SK-N-SH (cell line): ENCODE data around the gene PRAMEF1. TPM values are rescaled to one million over a fixed set of nuclear protein-coding genes. Genes with fewer than 3 reads are reported as not detected.
"Not testable (repeated sequence)": the region's sequence is repeated elsewhere in the genome, so short reads cannot be mapped to it uniquely, and the experiment has no call there.

ENCODE experiments used
- CTCF ChIA-PET: fragments of 300-600, 350-600 bp; formaldehyde crosslinking; extraction: SDS; loops from one replicate; lab custom pipeline; 2021; lab: Yijun Ruan, JAX
- POLR2A ChIA-PET: fragments of 350-600 bp; sonication (Branson Sonifier 250); formaldehyde crosslinking; extraction: SDS; loops from one replicate; lab custom pipeline; 2020; ENCODE audit warnings: antibody characterized with exemption, inconsistent platforms; lab: Yijun Ruan, JAX
- DNase-seq: peaks from one replicate; pipeline ENCODE4 v3.0.0; 2012
- H2AFZ ChIP-seq: fragments of 200-600 bp; sonication (generic); 2 replicates; pipeline ENCODE4 v1.8.1; 2016; ENCODE audit warnings: antibody characterized with exemption, mild to moderate bottlenecking, low read depth
- H3F3A ChIP-seq: fragments of 200-600 bp; sonication (generic); replicated peaks from 2 replicates; pipeline ENCODE3; 2016; ENCODE audit warnings: antibody characterized with exemption, mild to moderate bottlenecking; ENCODE audit not compliant: insufficient read depth
- H3K27ac ChIP-seq, 2 experiments: fragments of 200-500 bp in 1 of 2; fragments of 200-600 bp in 1 of 2; sonication (Bioruptor generic) in 1 of 2; sonication (generic), shearing (Covaris generic) in 1 of 2; 2 replicates each; pipeline versions ENCODE4 v1.5.1 to v1.6.1; 2014 to 2016; ENCODE audit warnings: low read depth in 2 of 2, inconsistent platforms in 1 of 2, low read length in 1 of 2, mild to moderate bottlenecking in 1 of 2, mixed read lengths in 1 of 2
- H3K27me3 ChIP-seq: fragments of 200-600 bp; sonication (generic), shearing (Covaris generic); 2 replicates; pipeline ENCODE4 v1.6.1; 2016; ENCODE audit warnings: mixed run types; ENCODE audit not compliant: insufficient read depth
- H3K36me3 ChIP-seq, 2 experiments: fragments of 200-500 bp in 1 of 2; fragments of 200-600 bp in 1 of 2; sonication (Bioruptor generic) in 1 of 2; sonication (generic) in 1 of 2; replicated peaks in 1 of 2; 2 replicates each; pipeline versions ENCODE3 to v1.5.1; 2014 to 2016; ENCODE audit warnings: low read length in 1 of 2, mild to moderate bottlenecking in 1 of 2; ENCODE audit not compliant: insufficient read depth in 2 of 2, control insufficient read depth in 1 of 2
- H3K4me1 ChIP-seq, 2 experiments: fragments of 200-500 bp in 1 of 2; fragments of 200-600 bp in 1 of 2; sonication (Bioruptor generic) in 1 of 2; sonication (generic), shearing (Covaris generic) in 1 of 2; 2 replicates each; pipeline versions ENCODE4 v1.5.1 to v1.6.1; 2014 to 2016; ENCODE audit warnings: low read depth in 1 of 2, low read length in 1 of 2, mixed run types in 1 of 2; ENCODE audit not compliant: insufficient read depth in 2 of 2, control insufficient read depth in 1 of 2
- H3K4me2 ChIP-seq: fragments of 200-600 bp; sonication (generic), shearing (Covaris generic); 2 replicates; pipeline ENCODE4 v1.6.1; 2017; ENCODE audit warnings: mixed run types
- H3K4me3 ChIP-seq, 2 experiments: fragments of 200-500 bp in 1 of 2; fragments of 200-600 bp in 1 of 2; sonication (Bioruptor generic) in 1 of 2; sonication (generic), shearing (Covaris generic) in 1 of 2; 2 replicates each; pipeline versions ENCODE4 v1.5.1 to v1.8.1; 2014 to 2016; ENCODE audit warnings: low read depth in 2 of 2, inconsistent platforms in 1 of 2, low read length in 1 of 2, mild to moderate bottlenecking in 1 of 2, mixed read lengths in 1 of 2, moderate library complexity in 1 of 2
- H3K79me2 ChIP-seq: fragments of 200-600 bp; sonication (generic); 2 replicates; pipeline ENCODE4 v1.8.1; 2017; ENCODE audit warnings: mild to moderate bottlenecking; ENCODE audit not compliant: insufficient read depth
- H3K9ac ChIP-seq: fragments of 200-600 bp; sonication (generic); 2 replicates; pipeline ENCODE4 v1.6.1; 2017; ENCODE audit warnings: mixed run types
- H3K9me2 ChIP-seq: fragments of 200-600 bp; sonication (generic); 2 replicates; pipeline ENCODE4 v1.6.1; 2017; ENCODE audit warnings: mixed run types
- H3K9me3 ChIP-seq: fragments of 200-600 bp; sonication (generic); 2 replicates; pipeline ENCODE4 v1.6.1; 2017; ENCODE audit warnings: mixed run types, mild to moderate bottlenecking, moderate library complexity
- H4K20me1 ChIP-seq: fragments of 200-600 bp; sonication (generic); 2 replicates; pipeline ENCODE4 v1.6.1; 2017; ENCODE audit warnings: mild to moderate bottlenecking, mixed run types; ENCODE audit not compliant: insufficient read depth
- WGBS: methylation state at CpG from one replicate; pipeline ENCODE4 v1.1.6; 2017; ENCODE audit warnings: low lambda C conversion rate; 5-methylcytosine and 5-hydroxymethylcytosine counted together
- polyA plus RNA-seq, 3 experiments: library from polyadenylated mRNA; depleted of rRNA; stranded (reverse); fragments of >200 nt; gene quantifications; 2 replicates each; pipeline ENCODE4 v1.2.3, GENCODE V29; 2012

Gene PRAMEF1
- polyA plus RNA-seq, 1 of the 3 experiments (the other 2 are of a cell fraction): not detected

- H3K9ac ChIP-seq, H3K4me1 ChIP-seq, H3K9me2 ChIP-seq, H3F3A ChIP-seq, POLR2A ChIA-PET, H2AFZ ChIP-seq, H4K20me1 ChIP-seq, H3K4me2 ChIP-seq, H3K79me2 ChIP-seq, H3K36me3 ChIP-seq, DNase-seq, H3K4me3 ChIP-seq, CTCF ChIA-PET, H3K27ac ChIP-seq, H3K27me3 ChIP-seq, H3K9me3 ChIP-seq: not testable (repeated sequence)
- 0% methylated on average over 3 of the region's 3 CpGs for WGBS
Observed at GRCh38 chr1:12831310-12831709, 40.1 kb downstream of the PRAMEF1 start, which contains the start of gene PRAMEF11. PRAMEF11 (minus strand) TSS chr1:12831410; CDS start chr1:12828789, 2,621 bp downstream.

DNA sequence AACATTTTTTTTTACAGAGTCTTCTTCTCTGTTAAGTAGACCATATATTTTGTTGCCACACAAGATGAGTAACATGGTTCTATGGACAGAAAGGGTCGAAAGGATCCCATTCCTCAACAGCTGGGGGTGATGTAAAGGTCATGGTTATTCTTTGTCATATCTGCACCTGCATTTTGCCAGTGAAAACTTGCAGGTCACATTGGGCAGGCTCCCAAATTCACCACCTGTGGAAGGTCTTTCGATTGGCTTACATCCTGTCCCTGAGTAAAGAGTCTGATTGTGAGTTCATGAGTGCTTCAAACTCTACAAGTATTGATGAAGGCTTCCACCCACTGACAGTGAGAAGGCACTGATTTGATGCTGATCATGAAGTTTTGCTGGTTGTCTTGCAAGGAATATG, 42.1 kb downstream of the PRAMEF1 start:
- H3K27me3 ChIP-seq, H3K4me2 ChIP-seq, H2AFZ ChIP-seq, H3K9me3 ChIP-seq, H3K4me3 ChIP-seq, H4K20me1 ChIP-seq, CTCF ChIA-PET, H3F3A ChIP-seq, H3K27ac ChIP-seq, H3K79me2 ChIP-seq, H3K9me2 ChIP-seq, DNase-seq, H3K9ac ChIP-seq, H3K4me1 ChIP-seq, POLR2A ChIA-PET, H3K36me3 ChIP-seq: not testable (repeated sequence)
- 0% methylated on average over 2 of the region's 2 CpGs for WGBS

Other genes with a start within 250 kb of the PRAMEF1 start
- 29.6 and 44.8 TPM in 2 replicates for gene DHRS3, start 173.2 kb upstream of the PRAMEF1 start, polyA plus RNA-seq (2012; rRNA removed)
- 0.32 and 0.59 TPM in 2 replicates for gene AADACL4, start 147.3 kb upstream of the PRAMEF1 start, polyA plus RNA-seq (2012; rRNA removed)
- not detected in 2 replicates for gene AADACL3, start 75.3 kb upstream of the PRAMEF1 start, polyA plus RNA-seq (2012; rRNA removed)
- gene CFAP107, start 45.2 kb upstream of the PRAMEF1 start, polyA plus RNA-seq (2012; rRNA removed): not detected in 2 replicates
- not detected in 2 replicates for gene PRAMEF12, start 17.7 kb upstream of the PRAMEF1 start, polyA plus RNA-seq (2012; rRNA removed)
- not detected in 2 replicates for gene PRAMEF11, start 40.0 kb downstream of the PRAMEF1 start, polyA plus RNA-seq (2012; rRNA removed)
- not detected in 2 replicates for gene HNRNPCL1, start 57.3 kb downstream of the PRAMEF1 start, polyA plus RNA-seq (2012; rRNA removed)
- gene PRAMEF2, start 65.7 kb downstream of the PRAMEF1 start, polyA plus RNA-seq (2012; rRNA removed): not detected in 2 replicates
- not detected in 2 replicates for gene PRAMEF4, start 94.8 kb downstream of the PRAMEF1 start, polyA plus RNA-seq (2012; rRNA removed)
- gene PRAMEF10, start 106.9 kb downstream of the PRAMEF1 start, polyA plus RNA-seq (2012; rRNA removed): not detected in 2 replicates
- gene PRAMEF7, start 125.2 kb downstream of the PRAMEF1 start, polyA plus RNA-seq (2012; rRNA removed): not detected in 2 replicates
- not detected in 2 replicates for gene PRAMEF6, start 156.2 kb downstream of the PRAMEF1 start, polyA plus RNA-seq (2012; rRNA removed)